HepG2 (cell line): ENCODE results near the gene JUND. TPM values are rescaled to one million over a fixed set of nuclear protein-coding genes. Genes with fewer than 3 reads are reported as not detected.
A peak's percentile ranks its signal among the peaks of the same experiment; 100 is the strongest.

Source experiments
- ATF7-NPFF ChIP-seq: sonication (generic); formaldehyde crosslinking; IDR thresholded peaks from 2 replicates; pipeline ENCODE4 v1.8.1; 2023; ENCODE audit warnings: mild to moderate bottlenecking, low read depth, missing genetic modification reagents, moderate library complexity
- CREBL2 ChIP-seq: sonication (generic); formaldehyde crosslinking; IDR thresholded peaks from 2 replicates; pipeline ENCODE4 v1.8.1; 2023; ENCODE audit warnings: missing genetic modification reagents, mild to moderate bottlenecking, borderline replicate concordance
- ERF ChIP-seq: IDR thresholded peaks from 2 replicates; pipeline ENCODE4 v1.6.1; 2018; ENCODE audit warnings: missing biosample characterization, missing genetic modification reagents
- ETV5 ChIP-seq: IDR thresholded peaks from 2 replicates; pipeline ENCODE4 v1.6.1; 2018; ENCODE audit warnings: missing biosample characterization, missing genetic modification reagents, inconsistent platforms, borderline replicate concordance
- GLI4 ChIP-seq: sonication (generic); formaldehyde crosslinking; IDR thresholded peaks from 2 replicates; pipeline ENCODE4 v1.5.1; 2020; ENCODE audit warnings: missing genetic modification reagents, mild to moderate bottlenecking, moderate library complexity, borderline replicate concordance
- HNRNPH1 ChIP-seq: fragments of 200-400 bp; formaldehyde crosslinking; optimal IDR thresholded peaks from 2 replicates; pipeline ENCODE3; 2017; ENCODE audit warnings: mild to moderate bottlenecking, low read depth, low read length
- IRF9 ChIP-seq: sonication (generic); formaldehyde crosslinking; IDR thresholded peaks from 2 replicates; pipeline ENCODE4 v1.8.0; 2022; ENCODE audit warnings: missing genetic modification reagents, mild to moderate bottlenecking, borderline replicate concordance
- JUNB ChIP-seq: sonication (generic); formaldehyde crosslinking; IDR thresholded peaks from 2 replicates; pipeline ENCODE4 v1.8.0; 2022; ENCODE audit warnings: missing genetic modification reagents, mild to moderate bottlenecking, borderline replicate concordance
- NR1H2 ChIP-seq: sonication (generic); formaldehyde crosslinking; IDR thresholded peaks from 2 replicates; pipeline ENCODE4 v1.8.1; 2022; ENCODE audit warnings: low read depth, missing genetic modification reagents, borderline replicate concordance
- SNAPC5 ChIP-seq: sonication (generic); formaldehyde crosslinking; IDR thresholded peaks from 2 replicates; pipeline ENCODE4 v1.8.1; 2023; ENCODE audit warnings: mild to moderate bottlenecking, missing genetic modification reagents, borderline replicate concordance
- ZBTB20 ChIP-seq: sonication (generic); formaldehyde crosslinking; IDR thresholded peaks from 2 replicates; pipeline ENCODE4 v1.8.1; 2023; ENCODE audit warnings: missing genetic modification reagents, low read depth, mild to moderate bottlenecking, borderline replicate concordance
- ZNF101 ChIP-seq: sonication (generic); formaldehyde crosslinking; IDR thresholded peaks from 2 replicates; pipeline ENCODE4 v1.4.0; 2020; ENCODE audit warnings: mild to moderate bottlenecking, low read depth, missing genetic modification reagents, borderline replicate concordance
- ZNF143 ChIP-seq: sonication (generic); formaldehyde crosslinking; IDR thresholded peaks from 2 replicates; pipeline ENCODE4 v1.4.0; 2020; ENCODE audit warnings: missing genetic modification reagents
- ZNF549 ChIP-seq: sonication (generic); formaldehyde crosslinking; IDR thresholded peaks from 2 replicates; pipeline ENCODE4 v1.5.0; 2020; ENCODE audit warnings: missing genetic modification reagents
- ZNF691 ChIP-seq: sonication (generic); formaldehyde crosslinking; IDR thresholded peaks from 2 replicates; pipeline ENCODE4 v1.4.0; 2020; ENCODE audit warnings: missing genetic modification reagents, low read depth, mild to moderate bottlenecking, borderline replicate concordance
- ZSCAN5A ChIP-seq: sonication (generic); formaldehyde crosslinking; IDR thresholded peaks from 2 replicates; pipeline ENCODE4 v1.8.0; 2022; ENCODE audit warnings: mild to moderate bottlenecking, missing genetic modification reagents, borderline replicate concordance
- polyA plus RNA-seq, 8 experiments: library from polyadenylated mRNA; depleted of rRNA in 3 of 8; stranded (reverse) in 7 of 8; unstranded in 1 of 8; fragments of >200 nt; fragmentation: Illumina TruSeq in 4 of 8; extraction: Trizol in 4 of 8; gene quantifications; 2 replicates each; pipeline versions ENCODE4 v1.2.1 to v1.2.3, GENCODE V29; 2011 to 2016; ENCODE audit warnings: low read depth in 4 of 8, missing spikeins in 1 of 8, mixed read lengths in 1 of 8; ENCODE audit not compliant: insufficient read depth in 1 of 8
- total RNA-seq, 5 experiments: library from RNA; depleted of rRNA; stranded (reverse); fragments of >200 nt; fragmentation: Illumina TruSeq; extraction: Trizol; gene quantifications; 2 replicates each; pipeline ENCODE4 v1.2.3, GENCODE V29; 2016; ENCODE audit warnings: low read depth in 1 of 5

The JUND gene
- total and polyA plus RNA-seq, 2 of the 13 experiments (the other 11 are each of a cell fraction or from before 2014, with no cell fraction given), result 41.2 to 59.8 TPM

GRCh38 chr19:18317961-18318800 lies 36.8 kb upstream of the JUND start (continued):
- no peak for TF ChIP-seq ZSCAN5A (CRISPR knock-in tag)
- TF ChIP-seq CREBL2 (CRISPR knock-in tag), result 0 out of 2 replicates have a peak, but pooled peaks have one; percentile 36
- no peak for TF ChIP-seq ZNF101 (CRISPR knock-in tag)
- no peak for TF ChIP-seq IRF9 (CRISPR knock-in tag)
- TF ChIP-seq ETV5 (CRISPR knock-in tag), result peak; percentile 79
- TF ChIP-seq ERF, result peak; percentile 59; the same call in 1 of the 2 replicates
- no peak for TF ChIP-seq NR1H2 (CRISPR knock-in tag)
- no peak for TF ChIP-seq SNAPC5
- no peak for TF ChIP-seq HNRNPH1
- TF ChIP-seq ATF7-NPFF (CRISPR knock-in tag), result no peak
- no peak; the same call in 1 of the 2 replicates for TF ChIP-seq ZNF143 (CRISPR knock-in tag)
- no peak for TF ChIP-seq ZNF549 (CRISPR knock-in tag)
- peak; percentile 60; the same call in 1 of the 2 replicates for TF ChIP-seq GLI4 (CRISPR knock-in tag)
- peak; percentile 77; the same call in 1 of the 2 replicates for TF ChIP-seq ZNF691 (CRISPR knock-in tag)
- TF ChIP-seq JUNB (CRISPR knock-in tag), result no peak
- TF ChIP-seq ZBTB20, result no peak
